Measurements from ENCODE around the gene CD22.

- no peak for TF ChIP-seq CTCF (conservative IDR thresholded peaks at IDR 0.05; ENCODE audit: low read length)
- TF ChIP-seq EZH2phosphoT487 (IDR thresholded peaks at IDR 0.05; ENCODE audit: borderline replicate concordance): no peak
These were observed 49.4 kb downstream of the CD22 start for GRCh38 chr19:35378356-35378755.
